Smooth muscle cell (in vitro differentiated cells): ENCODE data around the gene MOCOS. TPM values are rescaled to one million over a fixed set of nuclear protein-coding genes. Genes with fewer than 3 reads are reported as not detected.

Source experiments
- DNase-seq: peaks from one replicate; lab custom pipeline; 2025; ENCODE audit not compliant: unreplicated experiment; lab: John Stamatoyannopoulos, UW
- H2AFZ ChIP-seq: fragments of 200-600 bp; sonication (generic); 2 replicates; pipeline ENCODE4 v1.6.0; 2016; ENCODE audit warnings: antibody characterized with exemption, low read depth, mild to moderate bottlenecking
- H3F3A ChIP-seq: fragments of 200-600 bp; sonication (generic); 2 replicates; pipeline ENCODE4 v1.6.0; 2017; ENCODE audit warnings: antibody characterized with exemption, low read depth
- H3K27ac ChIP-seq: fragments of 200-600 bp; sonication (generic); 2 replicates; pipeline ENCODE4 v1.5.1; 2016; ENCODE audit warnings: low read depth, mild to moderate bottlenecking
- H3K27me3 ChIP-seq: fragments of 200-600 bp; sonication (generic); 2 replicates; pipeline ENCODE4 v1.6.1; 2016; ENCODE audit warnings: low read depth, mild to moderate bottlenecking
- H3K36me3 ChIP-seq: fragments of 200-600 bp; sonication (generic); 2 replicates; pipeline ENCODE4 v1.5.1; 2016; ENCODE audit warnings: low read depth
- H3K4me1 ChIP-seq: fragments of 200-600 bp; sonication (generic); 2 replicates; pipeline ENCODE4 v1.5.1; 2016; ENCODE audit warnings: low read depth
- H3K4me2 ChIP-seq: fragments of 200-600 bp; sonication (generic); 2 replicates; pipeline ENCODE4 v1.6.0; 2016; ENCODE audit warnings: mild to moderate bottlenecking
- H3K4me3 ChIP-seq: fragments of 200-600 bp; sonication (generic); 2 replicates; pipeline ENCODE4 v1.5.1; 2016; ENCODE audit warnings: mild to moderate bottlenecking
- H3K79me2 ChIP-seq: fragments of 200-600 bp; sonication (generic); 2 replicates; pipeline ENCODE4 v1.6.0; 2016; ENCODE audit warnings: low read depth, mild to moderate bottlenecking
- H3K9ac ChIP-seq: fragments of 200-600 bp; sonication (generic); 2 replicates; pipeline ENCODE4 v1.6.0; 2016; ENCODE audit warnings: low read depth
- H3K9me3 ChIP-seq: fragments of 200-600 bp; sonication (generic); replicated peaks from 2 replicates; pipeline ENCODE4 v1.5.1; 2016; ENCODE audit warnings: low read depth
- H4K20me1 ChIP-seq: fragments of 200-600 bp; sonication (generic); 2 replicates; pipeline ENCODE4 v1.6.0; 2016; ENCODE audit warnings: low read depth
- whole genome bisulfite sequencing: methylation state at CpG from one replicate; pipeline ENCODE4 v1.1.7; 2016; ENCODE audit warnings: low lambda C conversion rate; 5-methylcytosine and 5-hydroxymethylcytosine counted together
- polyA plus RNA-seq: library from polyadenylated mRNA; unstranded; fragments of >200 nt; fragmentation: Nextera tagmentation; extraction: Ambion mirVana; gene quantifications from 2 replicates; pipeline ENCODE4 v1.2.1, GENCODE V29; 2016
- total RNA-seq: library from RNA; depleted of rRNA; stranded (reverse); fragments of >200 nt; gene quantifications from 2 replicates; pipeline ENCODE4 v1.2.3, GENCODE V29; 2014
- TF ChIP-seq, protein P1 (sequence below): fragments of 200-600 bp; sonication (generic); IDR thresholded peaks from 2 replicates; pipeline ENCODE4 v1.5.1; 2017; ENCODE audit warnings: borderline replicate concordance, mild to moderate bottlenecking, antibody characterized with exemption; ENCODE audit not compliant: insufficient read depth, poor library complexity, severe bottlenecking

The MOCOS gene
- total and polyA plus RNA-seq, 2 experiments from 2014 or later = 1.6 to 1.7 TPM

GRCh38 chr18:36275561-36275960, 88.3 kb downstream of the MOCOS start:
- Histone ChIP-seq H3K4me2 (no peak overlapping the region), H3K79me2 (no peaks in the 10 kb centered on the region), H3K9me3 (no peaks in the 10 kb centered on the region), H3K4me1 (no peaks in the 10 kb centered on the region), H3K36me3 (no peaks in the 10 kb centered on the region), H4K20me1 (no peaks in the 10 kb centered on the region), H2AFZ (no peak overlapping the region), H3K27ac (no peak overlapping the region), H3F3A (no peaks in the 10 kb centered on the region), H3K9ac (no peak overlapping the region), H3K27me3 (peaks cover 34% of the 10 kb centered on the region), H3K4me3 (no peak overlapping the region)
- TF ChIP-seq, protein P1, sequence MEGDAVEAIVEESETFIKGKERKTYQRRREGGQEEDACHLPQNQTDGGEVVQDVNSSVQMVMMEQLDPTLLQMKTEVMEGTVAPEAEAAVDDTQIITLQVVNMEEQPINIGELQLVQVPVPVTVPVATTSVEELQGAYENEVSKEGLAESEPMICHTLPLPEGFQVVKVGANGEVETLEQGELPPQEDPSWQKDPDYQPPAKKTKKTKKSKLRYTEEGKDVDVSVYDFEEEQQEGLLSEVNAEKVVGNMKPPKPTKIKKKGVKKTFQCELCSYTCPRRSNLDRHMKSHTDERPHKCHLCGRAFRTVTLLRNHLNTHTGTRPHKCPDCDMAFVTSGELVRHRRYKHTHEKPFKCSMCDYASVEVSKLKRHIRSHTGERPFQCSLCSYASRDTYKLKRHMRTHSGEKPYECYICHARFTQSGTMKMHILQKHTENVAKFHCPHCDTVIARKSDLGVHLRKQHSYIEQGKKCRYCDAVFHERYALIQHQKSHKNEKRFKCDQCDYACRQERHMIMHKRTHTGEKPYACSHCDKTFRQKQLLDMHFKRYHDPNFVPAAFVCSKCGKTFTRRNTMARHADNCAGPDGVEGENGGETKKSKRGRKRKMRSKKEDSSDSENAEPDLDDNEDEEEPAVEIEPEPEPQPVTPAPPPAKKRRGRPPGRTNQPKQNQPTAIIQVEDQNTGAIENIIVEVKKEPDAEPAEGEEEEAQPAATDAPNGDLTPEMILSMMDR = no peak
- DNase-seq = no peak
- 97% methylated on average over 1 of the region's 1 CpG for WGBS

GRCh38 chr18:36279001-36279400, 91.7 kb downstream of the MOCOS start:
- no peak overlapping the region for H2AFZ ChIP-seq

GRCh38 chr18:36281936-36282335, 94.6 kb downstream of the MOCOS start:
- no peak for DNase-seq
- H3F3A ChIP-seq = no peaks in the 10 kb centered on the region
- H3K4me3 ChIP-seq = no peak overlapping the region
- H3K36me3 ChIP-seq = no peaks in the 10 kb centered on the region
- H2AFZ ChIP-seq = no peak overlapping the region
- TF ChIP-seq, protein P1 = no peak
- H3K9ac ChIP-seq = no peak overlapping the region
- H3K79me2 ChIP-seq = no peaks in the 10 kb centered on the region
- no peaks in the 10 kb centered on the region for H3K4me1 ChIP-seq
- H4K20me1 ChIP-seq = no peaks in the 10 kb centered on the region
- H3K27me3 ChIP-seq = peaks cover 40% of the 10 kb centered on the region
- H3K27ac ChIP-seq = no peak overlapping the region
- no peak overlapping the region for H3K4me2 ChIP-seq
- 71% methylated on average over 3 of the region's 3 CpGs for WGBS
- no peaks in the 10 kb centered on the region for H3K9me3 ChIP-seq

More at GRCh38 chr18:36279001-36279400, 91.7 kb downstream of the MOCOS start:
- no peaks in the 10 kb centered on the region for H3K79me2 ChIP-seq
- H4K20me1 ChIP-seq = no peaks in the 10 kb centered on the region
- no peaks in the 10 kb centered on the region for H3K9me3 ChIP-seq
- 73% methylated on average over 3 of the region's 3 CpGs for WGBS
- no peak overlapping the region for H3K4me2 ChIP-seq
- no peak for DNase-seq
- no peaks in the 10 kb centered on the region for H3F3A ChIP-seq
- no peaks in the 10 kb centered on the region for H3K36me3 ChIP-seq
- no peaks in the 10 kb centered on the region for H3K4me1 ChIP-seq
- H3K27me3 ChIP-seq = peaks cover 40% of the 10 kb centered on the region
- TF ChIP-seq, protein P1 = no peak
- H3K9ac ChIP-seq = no peak overlapping the region
- H3K27ac ChIP-seq = no peak overlapping the region
- H3K4me3 ChIP-seq = no peak overlapping the region

DNA sequence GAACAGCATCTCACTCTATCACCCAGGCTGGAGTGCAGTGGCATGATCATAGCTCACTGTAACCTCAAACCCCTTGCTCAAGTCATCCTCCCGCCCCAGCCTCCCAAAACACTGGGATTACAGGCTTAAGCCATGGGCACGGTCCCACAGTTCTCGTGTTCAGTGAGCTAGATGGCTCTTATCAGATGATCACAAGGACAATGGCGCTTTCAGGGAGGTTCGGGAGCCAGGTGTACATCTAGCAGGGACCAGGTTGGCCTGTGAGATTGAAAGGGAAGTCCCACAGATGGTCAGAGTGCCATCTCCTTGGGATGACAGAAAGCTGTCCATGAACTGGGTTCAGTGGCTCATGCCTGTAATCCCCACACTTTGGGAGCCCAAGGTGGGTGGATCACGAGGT, 96.2 kb downstream of the MOCOS start:
- H3K79me2 ChIP-seq = no peaks in the 10 kb centered on the region
- no peaks in the 10 kb centered on the region for H3K36me3 ChIP-seq
- WGBS = 85% methylated on average over 6 of the region's 6 CpGs

More for the DNA sequence above, 96.2 kb downstream of the MOCOS start:
- Histone ChIP-seq H2AFZ (no peak overlapping the region), H4K20me1 (no peaks in the 10 kb centered on the region), H3K4me2 (no peak overlapping the region), H3F3A (no peaks in the 10 kb centered on the region), H3K4me3 (no peak overlapping the region), H3K4me1 (no peaks in the 10 kb centered on the region), H3K9ac (no peak overlapping the region), H3K27me3 (peaks cover 27% of the 10 kb centered on the region), H3K9me3 (peaks cover 1% of the 10 kb centered on the region), H3K27ac (no peak overlapping the region)
- TF ChIP-seq, protein P1 = no peak
- DNase-seq = no peak
